T-helper 1 cell treated with Interleukin-12 subunit alpha and Interleukin-12 subunit beta and Interleukin-4 antibody, amounts not matched to agents 30 μg/mL and 1 μg/mL, for 36 hours (primary cell): ENCODE measurements around the gene RPL14.
"Not testable (repeated sequence)": the region's sequence is repeated elsewhere in the genome, so short reads cannot be mapped to it uniquely, and the experiment has no call there.

Experiments used
- H3K27ac Mint-ChIP-seq: one replicate; pipeline ENCODE4 v1.8.0; 2021; ENCODE audit warnings: mild to moderate bottlenecking, mixed read lengths
- H3K27me3 Mint-ChIP-seq: one replicate; pipeline ENCODE4 v1.8.0; 2021; ENCODE audit warnings: low read depth, mixed read lengths
- H3K36me3 Mint-ChIP-seq: one replicate; pipeline ENCODE4 v1.8.0; 2021; ENCODE audit warnings: low read depth, mixed read lengths
- H3K4me1 Mint-ChIP-seq: one replicate; pipeline ENCODE4 v1.8.0; 2021; ENCODE audit warnings: low read depth, mixed read lengths
- H3K4me3 Mint-ChIP-seq: one replicate; pipeline ENCODE4 v1.8.0; 2021; ENCODE audit warnings: mild to moderate bottlenecking, moderate library complexity, mixed read lengths
- H3K9me3 Mint-ChIP-seq: one replicate; pipeline ENCODE4 v1.8.0; 2021; ENCODE audit warnings: mixed read lengths

The RPL14 gene

DNA sequence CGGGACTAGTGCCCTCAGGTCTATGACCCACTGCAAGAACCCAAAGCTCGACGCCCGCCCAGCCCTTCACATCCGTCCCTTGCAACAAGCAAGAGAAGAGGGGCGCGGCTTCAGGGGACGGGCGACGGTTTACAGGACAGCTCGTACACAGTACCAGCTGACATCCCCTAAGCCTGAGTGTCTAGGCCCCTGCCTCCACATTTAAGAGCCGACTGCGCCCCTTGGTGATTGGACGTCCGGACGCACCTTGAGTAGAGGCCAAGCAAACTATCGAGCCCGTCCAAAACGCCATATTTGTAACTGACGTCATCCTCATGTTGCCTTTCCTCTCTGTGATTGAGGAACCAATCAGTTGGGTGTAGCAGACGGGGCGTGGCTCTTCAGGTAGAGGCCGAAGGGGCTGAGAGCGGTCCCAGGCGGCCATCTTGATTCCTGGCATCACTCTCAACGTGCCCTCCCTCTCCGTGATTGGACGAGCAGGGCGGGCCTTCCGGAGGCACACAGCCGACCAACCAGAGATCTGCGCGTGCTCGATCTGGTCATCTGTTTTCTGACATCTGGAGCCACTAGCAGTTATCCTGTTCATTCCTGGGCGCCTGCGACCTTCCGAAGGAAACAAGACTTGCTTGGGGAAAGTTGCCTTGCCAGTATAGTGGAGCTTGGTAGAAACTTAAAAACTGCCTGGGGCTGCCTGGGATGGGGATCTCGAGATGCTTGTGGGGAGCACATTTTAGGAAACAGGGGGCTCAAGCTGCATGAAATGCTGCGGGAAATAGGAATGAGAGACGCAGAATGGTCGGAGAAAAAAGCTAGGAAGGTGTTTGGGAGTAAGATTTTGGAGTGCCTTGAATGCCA is 4.0 kb upstream of the RPL14 start:
- Mint-ChIP-seq H3K4me3 (peak overlapping the region; percentile 95), H3K36me3 (peaks cover 12% of the 10 kb centered on the region), H3K27ac (peak overlapping the region; percentile 96), H3K27me3 (no peaks in the 10 kb centered on the region), H3K4me1 (peaks cover 23% of the 10 kb centered on the region), H3K9me3 (no peaks in the 10 kb centered on the region)

DNA sequence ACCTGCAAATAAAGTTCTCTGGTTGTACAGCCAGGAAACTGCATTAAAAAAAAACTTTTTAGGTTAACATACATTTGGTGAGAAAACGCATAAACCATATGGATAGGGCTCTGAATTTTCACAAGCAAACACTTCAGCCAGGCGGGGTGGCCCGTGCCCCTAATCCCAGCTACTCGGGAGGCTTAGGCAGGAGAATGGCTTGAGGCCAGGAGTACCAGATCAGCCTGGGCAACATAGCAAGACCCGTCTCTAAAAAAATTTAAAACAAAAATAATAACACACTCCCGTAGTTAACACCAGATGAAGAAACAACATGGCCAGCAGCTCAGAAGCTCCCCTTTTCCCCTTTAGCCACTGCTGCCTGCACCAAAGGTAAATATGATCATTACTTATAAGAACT is 3.2 kb upstream of the RPL14 start:
- peaks cover 20% of the 10 kb centered on the region for H3K36me3 Mint-ChIP-seq
- H3K27ac Mint-ChIP-seq = no peak overlapping the region
- peaks cover 29% of the 10 kb centered on the region for H3K4me1 Mint-ChIP-seq
- H3K27me3 Mint-ChIP-seq = no peaks in the 10 kb centered on the region
- H3K4me3 Mint-ChIP-seq = peak overlapping the region; percentile 95
- H3K9me3 Mint-ChIP-seq = no peaks in the 10 kb centered on the region

DNA sequence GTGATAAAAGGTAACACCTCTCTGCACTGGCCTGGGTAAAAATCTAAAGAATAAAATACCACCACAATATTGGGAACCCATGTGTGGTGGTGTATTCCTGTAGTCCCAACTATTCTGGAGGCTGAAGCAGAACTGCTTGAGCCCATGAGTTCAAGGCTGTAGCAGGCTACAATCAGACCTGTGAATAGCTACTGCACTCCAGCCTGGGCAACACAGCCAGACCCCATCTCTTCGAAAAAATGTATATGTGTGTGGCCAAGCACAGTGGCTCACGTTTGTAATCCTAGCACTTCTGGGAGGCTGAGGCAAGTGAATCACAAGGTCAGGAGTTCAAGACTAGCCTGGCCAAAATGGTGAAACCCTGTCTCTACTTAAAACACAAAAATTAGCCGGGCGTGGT is 1.8 kb upstream of the RPL14 start:
- H3K27ac Mint-ChIP-seq = no peak overlapping the region
- no peaks in the 10 kb centered on the region for H3K27me3 Mint-ChIP-seq
- peaks cover 24% of the 10 kb centered on the region for H3K36me3 Mint-ChIP-seq
- no peaks in the 10 kb centered on the region for H3K9me3 Mint-ChIP-seq
- peak overlapping the region; percentile 88 for H3K4me3 Mint-ChIP-seq
- H3K4me1 Mint-ChIP-seq = peaks cover 33% of the 10 kb centered on the region

DNA sequence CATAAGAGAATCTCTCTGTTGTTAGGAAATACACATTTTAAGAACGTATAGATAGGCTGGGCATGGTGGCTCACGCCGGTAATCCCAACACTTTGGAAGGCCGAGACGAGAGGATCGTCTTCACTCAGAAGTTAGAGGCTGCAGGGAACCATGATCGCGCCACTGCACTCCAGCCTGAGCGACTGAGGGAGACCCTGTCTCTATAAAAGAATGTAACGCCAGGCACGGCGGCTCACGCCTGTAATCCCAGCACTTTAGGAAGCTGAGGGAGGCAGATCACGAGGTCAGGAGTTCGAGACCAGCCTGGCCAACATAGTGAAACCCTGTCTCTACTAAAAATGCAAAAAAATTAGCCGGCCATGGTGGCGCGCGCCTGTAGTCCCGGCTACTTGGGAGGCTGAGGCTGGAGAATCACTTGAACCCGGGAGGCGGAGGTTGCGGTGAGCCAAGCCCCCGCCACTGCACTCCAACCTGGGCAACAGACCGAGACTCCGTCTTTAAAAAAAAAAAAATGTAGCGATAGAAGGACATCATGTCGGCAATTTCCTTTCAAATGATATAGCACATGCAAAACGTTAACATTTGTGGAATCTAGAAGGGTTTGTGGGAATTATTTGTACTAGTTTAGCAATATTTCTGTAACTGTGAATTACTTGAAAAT is 730 bp upstream of the RPL14 start:
- Mint-ChIP-seq H3K4me1 (peaks cover 33% of the 10 kb centered on the region), H3K27me3 (no peaks in the 10 kb centered on the region), H3K4me3 (peak overlapping the region; percentile 88), H3K36me3 (peaks cover 29% of the 10 kb centered on the region), H3K27ac (peak overlapping the region; percentile 92), H3K9me3 (no peaks in the 10 kb centered on the region)

DNA sequence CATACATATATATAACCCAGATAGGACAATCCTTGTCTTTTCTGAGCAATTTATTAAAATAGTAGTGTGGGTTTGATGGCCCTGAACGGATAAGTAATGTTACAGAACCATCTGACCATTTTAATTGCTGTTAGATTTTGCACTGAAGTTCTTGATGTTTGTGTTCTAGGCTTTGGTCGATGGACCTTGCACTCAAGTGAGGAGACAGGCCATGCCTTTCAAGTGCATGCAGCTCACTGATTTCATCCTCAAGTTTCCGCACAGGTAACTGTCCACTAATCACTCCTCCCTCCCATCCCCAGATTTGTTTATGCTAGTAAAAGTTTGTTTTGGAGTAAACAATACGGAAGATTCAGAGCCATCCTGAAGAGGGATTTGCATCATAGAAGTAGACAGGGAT is 1.3 kb downstream of the RPL14 start:
- H3K27me3 Mint-ChIP-seq = no peaks in the 10 kb centered on the region
- H3K9me3 Mint-ChIP-seq = no peaks in the 10 kb centered on the region
- H3K36me3 Mint-ChIP-seq = peaks cover 40% of the 10 kb centered on the region
- H3K27ac Mint-ChIP-seq = peak overlapping the region; percentile 92
- peak overlapping the region; percentile 88 for H3K4me3 Mint-ChIP-seq
- H3K4me1 Mint-ChIP-seq = peaks cover 23% of the 10 kb centered on the region

DNA sequence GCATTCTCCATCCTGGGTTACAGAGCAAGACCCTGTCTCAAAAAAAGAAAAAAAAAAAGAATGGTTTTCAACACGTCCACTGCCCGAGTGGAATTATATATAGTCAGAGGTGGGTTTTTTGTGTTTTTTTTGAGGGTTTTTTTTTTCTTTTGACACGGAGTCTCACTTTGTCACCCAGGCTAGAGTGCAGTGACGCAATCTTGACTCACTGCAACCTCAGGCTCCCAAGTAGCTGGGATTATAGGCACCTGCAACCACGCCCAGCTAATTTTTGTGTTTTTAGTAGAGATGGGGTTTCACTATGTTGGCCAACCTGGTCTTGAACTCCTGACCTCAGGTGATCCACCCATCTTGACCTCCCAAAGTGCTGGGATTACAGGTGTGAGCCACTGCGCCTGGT is 3.3 kb downstream of the RPL14 start:
- H3K36me3 Mint-ChIP-seq = peaks cover 58% of the 10 kb centered on the region
- peaks cover 37% of the 10 kb centered on the region for H3K4me1 Mint-ChIP-seq
- not testable (repeated sequence) for H3K4me3 Mint-ChIP-seq, H3K27ac Mint-ChIP-seq, H3K9me3 Mint-ChIP-seq, H3K27me3 Mint-ChIP-seq

DNA sequence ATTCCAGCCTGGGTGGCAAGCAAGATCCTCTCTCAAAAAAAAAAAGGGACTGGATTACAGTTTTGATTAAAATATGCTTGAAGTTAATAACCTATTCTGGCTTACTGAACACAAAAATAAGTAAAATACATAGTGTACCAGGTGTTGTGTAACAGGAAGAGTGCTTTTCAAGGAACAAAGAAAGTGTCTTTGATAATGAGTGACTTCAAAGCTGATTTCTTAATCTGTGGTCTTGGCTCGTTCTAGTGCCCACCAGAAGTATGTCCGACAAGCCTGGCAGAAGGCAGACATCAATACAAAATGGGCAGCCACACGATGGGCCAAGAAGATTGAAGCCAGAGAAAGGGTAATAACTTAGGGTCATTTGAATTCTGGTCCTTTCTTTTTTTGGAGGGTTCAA is 4.0 kb downstream of the RPL14 start:
- H3K9me3 Mint-ChIP-seq = no peaks in the 10 kb centered on the region
- H3K36me3 Mint-ChIP-seq = peaks cover 64% of the 10 kb centered on the region
- no peak overlapping the region for H3K27ac Mint-ChIP-seq
- H3K4me1 Mint-ChIP-seq = peaks cover 33% of the 10 kb centered on the region
- H3K4me3 Mint-ChIP-seq = no peak overlapping the region
- H3K27me3 Mint-ChIP-seq = no peaks in the 10 kb centered on the region

DNA sequence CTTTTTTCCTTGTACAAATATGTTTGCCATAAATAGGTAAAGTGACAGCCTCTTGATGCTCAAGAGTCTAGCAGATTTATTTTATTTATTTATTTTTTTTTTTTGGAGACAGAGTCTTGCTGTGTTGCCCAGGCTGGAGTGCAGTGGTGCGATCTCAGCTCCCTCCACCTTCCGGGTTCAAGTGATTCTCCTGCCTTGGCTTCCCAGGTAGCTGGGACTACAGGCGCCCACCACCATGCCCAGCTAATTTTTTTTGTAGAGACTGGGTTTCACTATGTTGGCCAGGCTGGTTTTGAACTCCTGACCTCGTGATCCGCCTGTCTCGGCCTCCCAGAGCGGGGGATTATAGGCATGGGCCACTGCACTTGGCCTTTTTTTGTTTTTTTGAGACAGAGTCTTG is 5.7 kb downstream of the RPL14 start:
- H3K4me3 Mint-ChIP-seq, H3K27me3 Mint-ChIP-seq, H3K27ac Mint-ChIP-seq, H3K9me3 Mint-ChIP-seq: not testable (repeated sequence)
- peaks cover 28% of the 10 kb centered on the region for H3K4me1 Mint-ChIP-seq
- H3K36me3 Mint-ChIP-seq = peaks cover 66% of the 10 kb centered on the region

DNA sequence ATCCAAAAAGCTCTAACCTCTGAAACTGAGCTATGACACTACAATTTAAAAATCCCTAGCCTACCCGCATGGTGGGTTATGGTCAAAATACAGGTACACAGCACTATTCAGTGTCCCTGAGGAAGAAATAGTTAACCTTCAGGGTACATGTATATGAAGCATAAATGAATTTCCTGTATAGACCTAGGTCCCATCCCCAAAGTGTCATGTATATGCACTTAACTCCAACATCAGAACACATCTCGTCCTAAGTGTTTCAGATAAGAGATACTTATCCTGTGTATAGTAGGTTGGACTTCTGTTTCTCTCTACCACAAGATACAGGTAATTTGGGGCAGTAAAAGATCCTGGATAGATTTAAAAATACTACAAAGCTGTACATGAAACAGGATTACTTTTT is 6.4 kb downstream of the RPL14 start:
- Mint-ChIP-seq H3K4me3 (no peak overlapping the region), H3K27me3 (no peaks in the 10 kb centered on the region), H3K4me1 (peaks cover 21% of the 10 kb centered on the region), H3K9me3 (no peaks in the 10 kb centered on the region), H3K36me3 (peaks cover 62% of the 10 kb centered on the region), H3K27ac (peak overlapping the region; percentile 26)

DNA sequence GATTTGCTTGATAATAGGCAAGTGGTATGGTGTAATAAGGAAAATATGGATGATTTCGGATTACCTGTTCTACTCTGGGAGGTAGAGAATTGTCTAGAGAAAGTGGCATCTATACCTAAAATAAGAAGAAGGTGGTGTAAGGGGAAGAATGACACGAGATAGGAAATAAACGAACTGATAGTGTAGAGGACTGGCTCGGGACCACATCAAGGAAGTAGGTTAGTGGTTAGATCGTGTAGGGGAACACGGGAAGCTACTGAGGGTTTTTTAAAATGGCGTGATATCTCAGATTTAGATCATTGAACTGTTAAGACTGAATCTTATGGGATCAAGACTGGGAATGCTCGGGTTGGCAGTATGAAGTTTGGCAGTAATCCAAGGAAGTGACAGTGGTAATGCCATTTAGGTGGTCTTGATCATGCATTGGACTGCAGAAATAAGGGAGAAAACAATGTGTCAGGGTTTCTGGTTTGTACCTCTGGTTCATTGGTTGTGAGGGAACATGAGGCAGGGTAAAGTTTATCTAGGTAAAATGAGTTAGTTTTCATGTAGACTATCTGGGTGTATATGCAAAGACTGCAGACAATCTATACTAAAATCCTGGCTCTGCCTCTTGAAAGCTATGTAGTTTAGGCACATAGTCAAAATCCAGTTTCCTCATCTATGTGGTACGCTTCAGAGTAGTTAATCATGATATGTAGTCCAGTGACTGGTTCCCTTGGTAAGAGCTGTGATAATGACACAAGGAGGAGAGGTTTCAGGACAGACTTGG is 7.4 kb downstream of the RPL14 start:
- H3K9me3 Mint-ChIP-seq = no peaks in the 10 kb centered on the region
- H3K4me1 Mint-ChIP-seq = peaks cover 18% of the 10 kb centered on the region
- peaks cover 56% of the 10 kb centered on the region for H3K36me3 Mint-ChIP-seq
- H3K27me3 Mint-ChIP-seq = no peaks in the 10 kb centered on the region
- H3K4me3 Mint-ChIP-seq = peak overlapping the region; percentile 30
- peak overlapping the region; percentile 59 for H3K27ac Mint-ChIP-seq

DNA sequence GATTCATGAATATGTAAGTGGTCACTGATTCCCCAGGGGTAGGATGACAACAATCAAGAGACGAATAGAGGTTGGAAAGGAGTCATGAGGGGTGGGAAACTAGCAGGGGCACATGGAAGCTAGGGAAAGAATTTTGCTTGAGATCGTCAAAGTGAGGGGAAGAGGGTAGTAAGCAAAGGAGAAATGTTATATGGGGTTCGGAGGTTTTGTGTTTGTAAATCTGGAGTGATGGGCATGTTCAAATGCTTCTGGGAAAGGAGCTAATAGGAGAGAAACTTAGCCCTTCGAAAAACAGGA is 7.9 kb downstream of the RPL14 start:
- Mint-ChIP-seq H3K4me3 (no peak overlapping the region), H3K9me3 (no peaks in the 10 kb centered on the region), H3K27ac (no peak overlapping the region), H3K4me1 (peaks cover 18% of the 10 kb centered on the region), H3K36me3 (peaks cover 56% of the 10 kb centered on the region), H3K27me3 (no peaks in the 10 kb centered on the region)

DNA sequence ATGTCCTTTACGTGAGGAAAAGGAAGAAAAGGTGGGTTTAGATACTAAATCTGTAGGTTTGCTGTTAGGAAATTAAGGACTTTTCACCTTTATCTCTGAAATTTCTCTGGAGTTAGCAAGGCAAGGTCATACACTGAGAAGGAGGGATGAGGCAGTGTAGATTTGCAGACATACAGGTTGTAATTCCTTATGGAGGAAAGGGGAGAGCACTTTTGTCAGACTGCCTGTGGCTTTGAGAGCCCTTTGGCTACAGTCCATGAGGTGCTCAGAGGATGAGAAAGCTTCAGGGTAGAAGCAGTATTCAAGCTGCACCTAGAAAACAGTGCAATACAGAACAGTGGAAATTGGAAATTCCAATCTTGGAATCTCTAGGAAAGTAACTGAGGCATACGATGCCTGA is 8.3 kb downstream of the RPL14 start:
- no peaks in the 10 kb centered on the region for H3K27me3 Mint-ChIP-seq
- H3K4me3 Mint-ChIP-seq = no peak overlapping the region
- peaks cover 53% of the 10 kb centered on the region for H3K36me3 Mint-ChIP-seq
- no peaks in the 10 kb centered on the region for H3K9me3 Mint-ChIP-seq
- H3K27ac Mint-ChIP-seq = no peak overlapping the region
- H3K4me1 Mint-ChIP-seq = peaks cover 16% of the 10 kb centered on the region

DNA sequence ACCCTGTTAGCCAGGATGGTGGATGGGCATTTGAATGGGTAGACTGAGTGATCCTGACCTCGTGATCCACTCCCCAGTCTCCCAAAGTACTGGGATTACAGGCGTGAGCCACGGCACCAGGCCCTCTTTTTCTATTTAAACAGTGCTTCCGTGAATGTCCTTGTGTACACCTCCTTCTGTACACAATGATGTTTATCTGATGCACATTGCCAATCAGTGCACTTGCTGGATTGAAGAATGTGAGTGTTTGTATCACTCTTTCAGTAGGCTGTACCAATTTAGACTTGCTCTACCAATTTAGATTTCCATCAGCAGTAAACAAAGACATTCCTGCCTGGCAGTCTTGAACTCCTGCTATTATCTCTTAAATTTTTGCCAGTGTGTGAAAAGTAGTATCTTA is 10.9 kb downstream of the RPL14 start:
- Mint-ChIP-seq H3K4me3 (no peak overlapping the region), H3K27ac (no peak overlapping the region), H3K9me3 (no peaks in the 10 kb centered on the region), H3K36me3 (peaks cover 39% of the 10 kb centered on the region), H3K27me3 (no peaks in the 10 kb centered on the region), H3K4me1 (peaks cover 16% of the 10 kb centered on the region)

DNA sequence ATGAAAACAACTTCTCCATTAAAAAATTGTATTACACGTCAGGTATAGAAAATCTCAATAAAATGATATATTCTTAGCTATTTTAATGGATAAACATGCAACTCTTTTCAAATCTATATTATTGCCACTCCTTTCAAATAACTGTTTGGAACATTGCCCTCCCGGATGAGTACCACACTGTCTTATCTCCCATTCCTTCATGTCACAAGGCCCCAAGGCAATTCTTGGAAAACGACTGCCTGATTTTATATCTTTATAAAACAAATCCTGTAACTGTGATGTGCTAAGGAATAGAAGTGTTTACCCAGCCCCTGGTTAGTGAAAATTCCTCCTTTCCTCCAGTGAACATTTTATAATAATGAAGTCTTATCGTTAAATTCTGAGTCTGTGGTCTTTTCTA is 13.6 kb downstream of the RPL14 start:
- Mint-ChIP-seq H3K27ac (no peak overlapping the region), H3K4me3 (no peak overlapping the region), H3K4me1 (no peaks in the 10 kb centered on the region), H3K36me3 (peaks cover 15% of the 10 kb centered on the region), H3K27me3 (no peaks in the 10 kb centered on the region), H3K9me3 (no peaks in the 10 kb centered on the region)
